ENCODE results near the gene SP100. TPM values are rescaled to one million over a fixed set of nuclear protein-coding genes. Genes with fewer than 3 reads are reported as not detected.

The SP100 gene
- total RNA-seq, 1 donor from 2014 or later: 24.0 TPM

DNA sequence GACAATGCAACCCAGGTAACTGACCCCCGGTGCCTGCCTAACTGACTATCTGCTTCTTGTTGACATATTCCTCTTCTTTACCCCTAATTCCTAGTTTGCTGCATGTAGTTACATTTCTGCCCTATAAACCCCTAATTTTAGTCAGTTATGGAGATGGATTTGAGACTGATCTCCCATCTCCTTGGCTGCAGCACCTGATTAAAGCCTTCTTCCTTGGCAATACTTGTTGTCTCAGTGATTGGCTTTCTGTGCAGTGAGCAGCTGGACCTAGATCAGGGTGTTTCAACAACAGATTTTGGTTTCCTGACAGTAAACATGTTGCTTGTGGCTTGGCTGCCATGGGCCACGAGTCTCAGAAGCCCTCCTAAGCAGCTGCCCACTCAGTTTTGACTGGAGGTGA, 105.4 kb downstream of the SP100 start:
- no peak for ATAC-seq

DNA sequence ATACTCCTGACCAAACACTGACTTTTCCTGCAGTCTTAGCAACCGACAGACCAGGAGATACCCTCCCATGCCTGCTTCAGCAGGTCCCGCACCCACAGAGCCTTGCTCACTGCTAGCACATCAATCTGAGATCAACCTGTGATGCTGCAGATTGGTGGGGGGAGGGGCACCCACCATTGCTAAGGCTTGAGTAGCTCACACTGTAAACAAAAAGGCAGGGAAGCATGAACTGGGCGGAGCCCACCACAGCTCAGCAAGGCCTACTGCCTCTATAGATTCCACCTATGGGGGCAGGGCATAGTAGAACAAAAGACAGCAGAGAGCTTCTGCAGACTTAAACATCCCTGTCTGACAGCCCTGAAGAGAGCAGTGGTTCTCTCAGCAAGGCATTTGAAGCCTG, 109.7 kb downstream of the SP100 start:
- no peak for DNase-seq (ENCODE audit: low spot score)
- ATAC-seq: no peak

More for the DNA sequence above, 105.4 kb downstream of the SP100 start:
- no peak for DNase-seq (ENCODE audit: low spot score)

DNA sequence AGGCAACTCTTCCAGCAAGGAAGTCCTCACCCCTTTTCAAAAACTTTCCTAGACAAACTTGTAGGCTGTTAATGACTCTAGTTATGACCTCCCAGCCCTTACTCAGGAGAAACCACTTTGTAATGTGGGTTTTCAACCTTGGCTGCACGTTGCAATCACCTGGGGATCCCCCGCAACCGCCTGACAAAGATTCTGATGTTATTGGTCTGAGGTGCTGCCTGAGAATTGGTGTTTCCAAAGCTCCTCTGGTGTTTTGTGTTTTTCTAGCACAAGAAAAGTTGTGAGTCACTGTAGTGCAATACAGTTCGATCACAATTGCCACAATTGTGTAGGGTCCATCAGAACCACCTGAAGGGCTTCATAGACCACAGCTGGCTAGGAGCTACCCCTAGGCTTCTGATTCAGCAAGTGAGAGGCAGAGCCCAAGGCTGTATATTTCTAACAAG, 121.6 kb downstream of the SP100 start:
- no peak for ATAC-seq
- DNase-seq (ENCODE audit: low spot score): no peak

DNA sequence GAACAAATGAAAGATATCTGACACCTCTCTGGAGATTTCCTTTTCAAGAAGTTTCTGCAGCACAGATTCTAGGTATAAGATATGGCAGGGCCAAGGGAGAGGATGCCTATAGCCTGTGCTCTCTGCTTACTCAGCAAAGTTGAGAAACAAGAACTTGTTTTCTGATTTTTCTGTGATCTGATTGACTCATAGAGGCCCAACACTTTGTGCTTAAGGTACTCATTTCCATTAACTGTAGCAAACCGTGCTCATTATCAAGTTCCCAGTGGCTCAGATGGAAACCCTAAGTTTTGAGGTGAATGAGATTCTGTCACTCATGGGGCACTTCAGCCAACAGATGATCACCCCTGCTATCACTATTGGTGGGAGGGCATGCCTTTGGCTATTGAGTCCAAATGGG, 124.3 kb downstream of the SP100 start:
- DNase-seq (ENCODE audit: low spot score) (no peak), ATAC-seq (no peak)

DNA sequence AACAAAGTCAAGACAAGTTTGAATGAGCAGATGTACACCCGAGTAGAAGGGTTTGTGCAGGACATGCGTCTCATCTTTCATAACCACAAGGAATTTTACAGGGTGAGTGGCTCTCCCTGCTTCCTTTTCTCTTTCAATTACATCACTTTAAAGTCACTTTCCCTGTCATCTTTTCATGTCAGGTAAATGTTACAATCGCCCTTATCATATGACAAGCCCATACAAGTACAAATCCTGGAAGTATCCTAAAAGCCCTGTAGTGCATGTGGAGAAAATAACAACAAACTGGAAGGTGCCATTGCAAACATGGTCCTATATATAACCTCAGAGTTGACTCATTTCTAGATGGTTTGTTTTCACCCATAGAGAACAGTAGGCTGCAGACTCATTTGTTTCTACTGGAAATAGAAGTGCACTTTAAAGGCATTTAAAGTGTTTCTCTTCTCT, 126.0 kb downstream of the SP100 start:
- ATAC-seq (no peak), DNase-seq (ENCODE audit: low spot score) (no peak)

DNA sequence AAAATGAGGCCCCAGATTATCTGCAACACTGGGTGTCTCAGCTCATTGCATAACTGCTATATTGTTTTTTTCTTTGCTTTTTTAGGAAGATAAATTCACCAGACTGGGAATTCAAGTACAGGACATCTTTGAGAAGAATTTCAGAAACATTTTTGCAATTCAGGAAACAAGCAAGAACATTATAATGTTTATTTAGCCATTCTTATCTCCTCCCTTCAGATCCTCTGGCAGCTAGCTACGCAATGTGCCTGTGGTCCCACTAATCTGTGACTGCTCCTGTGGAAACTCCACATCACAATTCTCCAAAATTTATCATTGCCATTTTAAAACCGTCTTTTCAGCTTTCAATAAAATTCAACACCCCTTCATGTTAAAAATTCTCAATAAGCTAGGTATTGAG, 126.8 kb downstream of the SP100 start:
- DNase-seq (ENCODE audit: low spot score) (no peak), ATAC-seq (no peak)

DNA sequence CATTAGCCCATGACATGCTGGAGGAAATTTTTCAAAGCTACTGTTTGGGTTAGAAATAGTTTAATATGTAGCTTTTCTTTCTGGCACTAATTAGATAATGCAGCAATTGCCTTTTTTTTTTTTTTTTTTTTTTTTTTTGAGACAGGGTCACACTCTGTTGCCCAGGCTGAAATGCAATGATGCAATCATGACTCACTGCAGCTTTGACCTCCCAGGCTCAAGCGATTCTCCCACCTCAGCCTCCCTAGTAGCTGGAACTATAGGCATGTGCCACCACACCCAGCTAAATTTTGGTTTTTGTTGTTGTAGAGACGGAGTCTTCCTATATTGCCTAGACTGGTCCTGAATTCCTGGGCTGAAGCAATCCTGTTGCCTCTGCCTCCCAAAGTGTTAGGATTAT, 136.2 kb downstream of the SP100 start:
- no peak for DNase-seq (ENCODE audit: low spot score)
- ATAC-seq: no peak

DNA sequence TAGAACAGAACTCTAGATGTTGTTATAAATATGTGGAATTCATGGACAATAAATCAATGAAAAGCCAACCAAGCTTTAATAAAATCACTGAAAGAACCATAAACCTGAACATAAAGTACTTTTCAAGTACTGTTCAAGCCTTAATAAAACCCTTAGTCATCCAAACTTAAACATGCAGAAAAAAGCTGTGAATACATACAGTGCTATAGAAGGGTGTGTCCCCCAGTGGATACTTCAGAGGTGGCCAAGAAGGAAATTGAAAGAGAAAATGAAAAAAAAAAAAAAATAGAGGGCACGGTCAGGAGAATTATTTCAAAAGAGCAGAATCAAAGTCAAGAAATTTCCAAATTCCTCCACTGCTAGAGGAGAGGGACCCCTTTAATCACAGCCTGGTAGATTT, 141.1 kb downstream of the SP100 start:
- DNase-seq (ENCODE audit: low spot score) (no peak), ATAC-seq (no peak)

DNA sequence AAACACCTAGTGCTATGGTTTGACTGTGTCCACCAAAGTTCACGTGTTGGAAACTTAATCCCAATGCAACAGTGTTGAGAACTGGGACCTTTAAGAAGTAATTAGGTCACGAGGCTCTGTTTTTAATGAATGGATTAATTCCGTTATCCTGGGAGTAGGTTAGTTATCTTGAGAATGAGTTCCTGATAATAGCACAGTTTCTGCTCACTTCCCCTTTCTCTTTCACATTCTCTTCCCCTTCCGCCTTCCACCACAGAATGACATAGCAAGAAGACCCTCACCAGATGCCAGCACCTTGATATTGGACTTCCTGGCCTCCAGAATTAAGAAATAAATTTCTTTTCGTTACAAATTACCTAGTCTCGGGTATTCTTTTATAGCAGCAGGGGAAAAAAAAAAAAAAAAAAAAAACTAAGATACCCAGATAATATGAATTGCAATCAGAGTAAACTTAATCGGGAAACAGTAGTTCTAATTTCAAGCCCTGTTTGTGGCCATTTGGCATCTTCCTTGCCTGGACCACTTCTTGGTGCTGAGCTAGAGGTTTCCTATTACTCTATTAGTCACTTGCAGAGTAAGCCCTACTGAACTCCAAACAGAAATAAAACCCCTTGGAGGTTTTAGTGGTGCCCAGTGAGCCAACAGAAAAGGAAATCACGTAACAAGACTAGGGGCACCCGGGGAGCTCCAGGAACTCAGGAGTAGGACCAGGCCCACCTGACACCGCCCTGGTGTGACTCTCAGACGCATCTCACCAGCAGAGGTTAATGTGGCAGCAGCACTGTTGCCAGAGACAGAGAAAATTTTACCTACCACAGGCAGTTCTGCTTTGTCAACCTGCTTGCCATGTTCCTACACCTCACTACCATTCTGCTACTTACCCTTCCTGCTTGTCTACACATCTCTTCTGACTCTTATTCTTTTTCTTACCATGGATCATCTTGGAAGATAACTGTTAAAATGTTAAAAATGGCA, 149.1 kb downstream of the SP100 start:
- DNase-seq (ENCODE audit: low spot score) (no peak), ATAC-seq (no peak)

DNA sequence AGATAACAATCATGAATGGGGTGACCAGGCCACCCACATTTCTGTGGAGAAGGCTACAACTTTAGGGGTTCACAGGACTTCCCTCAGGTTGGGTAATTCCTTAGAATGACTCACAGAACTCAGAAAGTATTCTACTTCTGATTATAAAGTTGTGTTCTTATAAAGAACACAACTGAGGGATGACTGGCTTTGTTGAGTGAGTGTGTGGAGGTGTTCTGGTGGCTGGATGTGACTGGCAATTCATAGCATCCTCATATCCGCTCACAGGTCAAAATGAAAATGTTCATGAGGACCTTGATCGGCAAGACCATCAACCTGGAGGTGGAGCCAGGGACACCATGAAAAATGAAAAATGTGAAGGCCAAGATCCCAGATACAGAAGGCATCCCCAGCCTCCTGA, 153.3 kb downstream of the SP100 start:
- DNase-seq (ENCODE audit: low spot score) (no peak), ATAC-seq (no peak)

DNA sequence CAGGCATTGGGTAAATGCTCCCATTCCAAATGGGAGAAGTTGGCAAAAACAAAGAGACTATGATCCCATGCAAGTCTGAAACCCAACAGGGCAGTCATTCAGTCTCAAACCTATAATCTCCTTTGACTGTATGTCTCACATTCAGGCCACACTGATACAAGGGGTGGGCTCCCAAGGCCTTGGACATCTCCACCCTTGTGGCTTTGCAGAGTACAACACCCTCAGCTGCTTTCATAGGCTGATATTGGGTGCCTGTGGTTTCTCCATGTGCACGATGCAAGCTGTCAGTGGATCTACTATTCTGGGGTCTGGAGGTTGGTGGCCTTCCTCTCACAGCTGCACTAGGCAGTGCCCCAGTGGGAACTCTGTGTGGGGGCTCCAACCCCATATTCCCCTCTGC, 155.0 kb downstream of the SP100 start:
- no peak for ATAC-seq
- DNase-seq (ENCODE audit: low spot score): no peak

DNA sequence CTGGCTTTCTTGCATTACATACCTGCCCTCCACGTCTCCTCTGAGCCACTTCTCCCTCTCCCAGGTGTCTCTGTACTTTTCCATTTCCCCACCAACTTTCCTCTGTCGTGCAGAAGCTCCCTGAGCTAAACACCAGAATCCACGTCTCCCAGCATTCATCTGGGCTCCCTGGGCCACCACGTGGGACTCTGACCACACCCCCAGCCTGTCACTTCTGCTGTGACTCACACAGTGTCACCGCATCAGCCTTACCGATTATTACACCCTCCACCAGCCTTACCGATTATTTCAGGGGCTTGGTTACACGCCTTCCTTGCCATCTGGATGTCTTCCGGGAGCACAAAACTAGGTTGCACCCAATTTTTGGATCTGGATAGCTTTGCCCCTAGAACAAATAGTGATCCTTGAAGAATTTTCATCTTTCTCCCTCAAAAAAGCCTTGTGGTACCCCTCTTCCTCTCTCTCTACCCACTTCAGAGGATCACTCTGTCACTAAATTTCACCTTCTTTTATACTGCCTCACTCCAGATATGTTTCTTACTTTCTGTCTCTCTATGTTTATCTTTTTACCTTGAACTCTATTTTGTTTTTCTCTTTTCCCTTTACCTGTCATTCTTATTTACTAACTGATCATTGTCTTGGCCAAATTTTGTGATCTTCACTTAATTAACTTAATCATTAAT, 159.8 kb downstream of the SP100 start:
- DNase-seq (ENCODE audit: low spot score) (no peak), ATAC-seq (no peak)

DNA sequence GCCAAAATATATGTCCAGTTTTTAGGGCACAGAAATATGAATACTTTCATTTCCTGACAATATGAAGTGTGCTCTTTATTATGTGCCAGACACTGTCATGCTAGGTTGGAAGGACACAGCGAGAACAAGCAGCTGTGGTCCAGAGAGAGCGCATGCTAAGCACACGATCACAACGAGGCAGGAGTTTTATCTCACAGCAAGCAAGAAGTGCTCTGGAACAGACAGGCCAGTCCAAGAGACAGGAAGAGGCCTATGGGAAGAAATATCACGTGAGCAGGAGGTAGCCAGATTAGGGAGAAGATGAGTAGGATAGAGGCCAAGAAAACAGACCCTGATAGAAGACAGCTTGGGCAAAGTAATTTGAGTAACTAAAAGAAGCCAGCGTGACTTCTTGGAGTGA, 161.1 kb downstream of the SP100 start:
- no peak for ATAC-seq
- no peak for DNase-seq (ENCODE audit: low spot score)

DNA sequence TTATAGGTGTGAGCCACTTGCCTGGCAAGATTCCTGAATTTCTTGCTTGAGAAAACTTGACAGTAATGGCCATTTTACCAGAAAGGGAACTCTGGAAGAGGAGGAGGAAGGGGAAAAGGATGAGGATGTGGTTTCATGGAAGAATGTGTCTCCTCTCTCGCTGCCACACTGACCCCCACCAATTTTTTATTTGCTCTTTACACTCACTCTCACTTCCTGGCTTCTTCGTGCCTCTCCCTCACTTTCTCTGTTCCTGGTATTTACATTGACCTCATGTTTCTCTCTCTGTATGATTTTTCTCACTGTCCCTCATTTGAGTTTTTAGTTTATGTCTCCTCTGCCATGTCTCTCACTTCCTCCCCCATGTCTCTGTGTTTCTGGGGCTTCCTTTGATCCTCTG, 162.1 kb downstream of the SP100 start:
- DNase-seq (ENCODE audit: low spot score): no peak
- no peak for ATAC-seq

DNA sequence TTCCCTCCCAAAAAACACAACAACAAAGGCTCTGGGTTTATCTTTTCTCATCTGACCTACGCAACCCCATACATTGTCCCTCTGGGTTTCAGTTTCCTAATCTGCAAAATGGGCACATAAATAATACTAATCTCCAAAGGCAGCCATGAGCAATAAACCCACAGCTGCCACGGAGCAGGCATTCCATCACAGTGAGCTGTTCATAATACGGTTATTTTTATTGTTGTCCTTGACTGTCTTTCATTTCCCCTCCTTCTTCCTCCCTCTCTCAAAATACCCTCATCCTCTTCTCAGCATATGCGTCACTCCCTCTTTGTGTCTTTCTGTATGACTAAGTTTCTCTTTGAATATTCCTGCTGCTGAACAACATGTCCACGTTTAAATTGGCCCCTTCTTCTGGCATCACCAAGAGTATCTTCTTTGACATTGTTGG, 166.9 kb downstream of the SP100 start:
- ATAC-seq: no peak
- no peak for DNase-seq (ENCODE audit: low spot score)

DNA sequence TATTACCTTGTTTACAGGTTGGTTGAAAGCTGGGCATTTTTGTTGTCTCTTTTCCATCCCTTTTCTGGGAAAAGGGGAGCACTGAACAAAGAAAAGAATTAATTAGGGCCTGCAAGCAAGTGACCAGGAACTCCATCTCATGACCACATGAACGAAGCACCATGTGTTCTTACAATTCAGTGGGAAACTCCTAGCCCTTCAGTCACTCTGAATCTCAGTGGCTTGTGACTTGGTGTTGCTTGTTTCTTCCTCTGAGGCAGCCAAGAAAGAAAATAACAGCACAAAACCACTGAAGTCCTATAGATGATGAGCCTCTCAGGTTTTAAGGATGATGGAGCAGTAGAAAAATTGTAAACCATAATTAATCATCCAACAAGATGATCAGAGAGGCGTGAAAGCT, 167.6 kb downstream of the SP100 start:
- ATAC-seq: no peak

DNA sequence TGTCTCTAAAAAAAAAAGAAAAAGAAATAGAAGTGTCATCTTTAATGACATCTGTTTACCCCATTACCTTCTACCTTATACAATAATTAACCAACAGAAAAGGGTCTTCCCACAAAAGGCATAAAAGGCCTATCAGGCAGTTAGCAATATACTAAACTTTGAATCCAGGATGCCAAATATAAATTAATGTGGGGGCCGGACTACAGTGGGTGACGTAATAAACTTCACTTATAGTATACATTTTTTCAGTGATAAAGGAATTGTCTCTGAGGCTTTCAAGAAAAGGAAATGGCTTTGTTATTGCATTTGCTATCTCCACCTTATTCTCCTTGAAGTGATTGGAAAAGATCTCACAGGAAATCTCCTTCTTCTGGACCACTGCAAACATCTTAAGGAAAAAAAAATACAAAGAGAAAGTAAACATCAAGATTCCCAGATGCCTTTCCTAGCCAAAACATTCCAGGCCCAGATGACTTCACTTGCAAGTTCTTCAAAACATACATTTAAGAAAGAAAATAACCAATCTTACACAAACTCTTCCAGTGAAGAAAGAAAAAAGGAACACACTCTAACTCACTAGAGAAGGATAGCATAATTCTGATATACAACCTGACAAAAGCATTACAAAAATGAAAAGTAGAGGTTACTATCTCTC, 170.5 kb downstream of the SP100 start:
- ATAC-seq: no peak

More for the DNA sequence above, 167.6 kb downstream of the SP100 start:
- DNase-seq (ENCODE audit: low spot score): no peak

DNA sequence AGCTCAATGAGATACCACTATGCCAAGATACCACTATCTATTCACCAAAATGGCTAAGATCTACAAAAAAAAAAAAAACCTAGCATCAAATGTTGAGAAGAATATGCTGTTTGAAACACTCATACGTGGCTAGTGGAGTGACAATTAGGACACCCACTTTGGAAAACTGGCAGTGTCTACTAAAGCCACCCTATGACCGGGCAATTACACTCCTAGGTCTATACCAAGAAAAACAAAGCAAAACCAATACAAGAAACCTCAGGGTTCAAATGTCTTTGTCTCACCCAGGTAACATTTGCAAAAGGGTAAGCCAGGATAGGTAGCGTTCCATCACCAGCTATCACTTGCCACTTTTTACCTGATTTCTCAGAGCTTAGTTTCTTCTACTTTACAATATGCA, 173.0 kb downstream of the SP100 start:
- DNase-seq (ENCODE audit: low spot score) (no peak), ATAC-seq (no peak)

More for the DNA sequence above, 170.5 kb downstream of the SP100 start:
- no peak for DNase-seq (ENCODE audit: low spot score)

DNA sequence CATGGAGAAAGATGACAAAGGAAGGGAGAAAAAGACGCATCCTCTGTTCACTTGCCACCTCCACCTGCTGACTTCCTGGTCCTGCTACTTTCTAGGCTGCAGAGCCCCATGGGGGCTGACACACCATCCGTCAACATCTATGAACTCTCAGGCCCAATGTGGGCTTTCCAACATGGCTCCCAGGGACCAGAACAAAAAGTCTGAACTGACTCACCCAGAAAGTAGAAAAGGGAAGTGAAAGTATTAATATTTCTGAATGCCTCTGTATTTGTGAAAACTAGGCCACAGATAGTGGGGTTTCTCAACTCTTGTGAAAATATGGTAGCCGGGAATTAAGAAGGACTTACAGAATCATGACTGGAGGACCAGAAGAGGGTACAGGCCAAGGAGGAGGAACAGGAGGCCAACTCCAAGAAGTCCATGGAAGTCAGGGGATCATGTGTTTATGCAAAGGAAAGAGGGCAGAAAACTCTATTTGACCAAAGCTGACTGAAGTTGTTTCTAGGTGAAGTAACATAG, 173.6 kb downstream of the SP100 start:
- ATAC-seq (no peak), DNase-seq (ENCODE audit: low spot score) (no peak)

DNA sequence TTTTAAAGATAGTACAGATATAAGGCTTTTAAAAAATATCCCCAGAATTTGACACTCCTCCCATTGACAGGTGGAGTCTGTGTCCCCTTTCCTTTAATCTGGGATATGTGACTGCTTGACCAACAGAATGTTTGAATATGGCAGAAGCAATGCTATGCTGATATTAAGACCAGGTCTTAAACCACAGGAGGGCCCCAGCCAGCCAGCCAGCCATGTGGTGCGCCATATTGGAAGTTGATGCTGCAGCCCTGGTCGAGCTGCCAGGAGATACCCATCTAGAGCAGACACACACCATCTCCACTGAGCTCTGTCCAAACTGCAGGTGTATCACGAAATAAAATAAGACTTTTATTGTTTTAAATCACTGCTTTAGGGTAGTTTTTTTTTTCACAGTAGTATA, 174.3 kb downstream of the SP100 start:
- DNase-seq (ENCODE audit: low spot score) (no peak), ATAC-seq (no peak)

DNA sequence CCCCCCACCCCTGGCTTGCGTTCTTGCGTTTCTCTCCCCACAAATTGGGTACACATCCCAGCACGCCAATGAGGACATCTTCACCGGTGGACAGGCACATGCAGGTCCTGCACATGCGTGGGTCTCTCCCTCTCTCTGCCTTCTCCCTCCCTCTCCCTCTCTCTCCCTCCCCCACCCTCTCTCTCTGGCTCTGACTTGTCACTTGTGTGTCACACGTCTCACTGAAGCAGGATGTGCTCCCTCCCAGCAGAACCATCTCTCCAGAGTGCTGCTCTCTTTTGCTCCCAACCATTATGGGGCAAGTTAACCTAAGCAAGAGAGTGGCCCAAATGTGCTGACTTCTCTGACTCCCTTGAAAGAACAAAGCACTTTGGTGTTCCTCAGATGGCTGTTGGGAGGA, 175.8 kb downstream of the SP100 start:
- no peak for ATAC-seq
- no peak for DNase-seq (ENCODE audit: low spot score)
